Activated naive CD4-positive, alpha-beta T cell treated with anti-CD3 and anti-CD28 coated beads, Interleukin-2, amount 50 U/mL, for 16 hours (primary cell): ENCODE measurements around the gene INPP5E.

Experiments
- DNase-seq: peaks from one replicate; pipeline ENCODE4 v3.0.0-alpha.2; 2020

INPP5E gene

DNA sequence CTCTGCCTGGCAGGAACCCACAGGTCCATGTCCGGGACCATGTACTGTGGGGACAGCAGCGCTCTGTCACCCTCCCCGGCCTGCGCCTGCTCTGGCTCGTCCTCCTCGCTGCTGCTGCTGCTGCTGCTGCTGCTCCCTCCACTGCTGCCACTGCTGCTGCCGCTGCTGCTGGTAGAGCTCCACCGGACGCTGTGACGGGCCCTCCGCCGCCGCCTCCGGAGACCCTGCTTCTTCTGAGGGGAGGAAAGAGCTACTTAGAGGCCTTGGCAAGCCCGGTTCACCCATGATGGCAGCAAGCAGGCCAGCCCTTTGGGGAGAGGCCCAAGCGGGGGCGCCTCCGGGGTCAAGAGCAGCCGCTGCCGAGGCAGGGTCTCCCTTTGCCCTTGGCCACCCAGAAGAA is 56.2 kb downstream of the INPP5E start:
- no peak for DNase-seq

GRCh38 chr9:136381966-136382513 is 57.6 kb downstream of the INPP5E start:
- no peak for DNase-seq

GRCh38 chr9:136381311-136381710 is 58.3 kb downstream of the INPP5E start:
- DNase-seq, result no peak

DNA sequence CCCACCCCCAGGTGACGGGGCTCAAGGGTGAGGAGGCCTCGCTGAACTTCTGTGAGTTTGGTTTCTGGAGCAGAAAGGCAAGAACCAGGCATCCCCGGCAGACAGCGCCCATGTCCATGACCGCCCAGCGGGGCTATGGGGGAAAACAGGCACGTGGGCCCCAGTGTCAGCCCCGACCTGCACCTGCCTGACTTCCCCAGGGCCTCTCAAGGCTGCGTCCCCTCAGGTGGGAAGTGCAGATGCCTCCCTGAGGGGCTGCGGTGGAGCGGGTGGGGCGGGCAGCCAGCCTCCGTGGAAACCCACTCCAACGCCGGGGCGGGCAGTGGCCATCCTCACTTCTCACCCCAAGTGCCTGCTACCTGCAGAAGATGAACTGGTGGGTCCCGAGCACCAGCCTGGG is 59.3 kb downstream of the INPP5E start:
- DNase-seq, result no peak

- no peak for DNase-seq
These were observed 59.8 kb downstream of the INPP5E start for GRCh38 chr9:136379891-136380290.

- DNase-seq, result no peak
These were observed 60.2 kb downstream of the INPP5E start for GRCh38 chr9:136379401-136379800.

- no peak for DNase-seq
These were observed 60.7 kb downstream of the INPP5E start for GRCh38 chr9:136379003-136379287.
